ENCODE measurements around the gene CXADR.
A peak's percentile ranks its signal among the peaks of the same experiment; 100 is the strongest.

CXADR gene

GRCh38 chr21:17585875-17586450 lies 73.1 kb downstream of the CXADR start:
- H3K36me3 ChIP-seq (ENCODE audit: insufficient read depth, low read length), result no peaks in the 10 kb centered on the region

GRCh38 chr21:17590430-17590829 lies 77.6 kb downstream of the CXADR start:
- Histone ChIP-seq H2AFZ (ENCODE audit: low read length) (no peak overlapping the region), H3K36me3 (ENCODE audit: insufficient read depth, low read length) (peaks cover 38% of the 10 kb centered on the region), H3K9me2 (replicated peaks; ENCODE audit: low read depth, low read length) (no peaks in the 10 kb centered on the region), H3K27me3 (ENCODE audit: insufficient read depth, low read length, poor library complexity, severe bottlenecking) (no peaks in the 10 kb centered on the region), H3K9ac (ENCODE audit: low read depth, low read length, poor library complexity, severe bottlenecking) (no peak overlapping the region), H3K4me2 (ENCODE audit: low read depth, low read length, poor library complexity, severe bottlenecking) (no peak overlapping the region), H3K79me2 (ENCODE audit: insufficient read depth, low read length) (no peaks in the 10 kb centered on the region), H3F3A (ENCODE audit: low read depth) (no peaks in the 10 kb centered on the region), H3K4me3 (ENCODE audit: low read length, poor library complexity, severe bottlenecking) (no peak overlapping the region), H3K4me1 (ENCODE audit: insufficient read depth, low read length, poor library complexity, severe bottlenecking) (no peaks in the 10 kb centered on the region), H3K9me3 (ENCODE audit: insufficient read depth, low read depth, low read length) (no peaks in the 10 kb centered on the region), H4K20me1 (ENCODE audit: insufficient read depth, low read length, poor library complexity, severe bottlenecking) (peaks cover 9% of the 10 kb centered on the region)
- no peak for TF ChIP-seq EZH2phosphoT487 (IDR thresholded peaks at IDR 0.05; ENCODE audit: borderline replicate concordance)
- TF ChIP-seq CTCF (conservative IDR thresholded peaks at IDR 0.05; ENCODE audit: low read length), result no peak

More at GRCh38 chr21:17585875-17586450, 73.1 kb downstream of the CXADR start:
- Histone ChIP-seq H3F3A (ENCODE audit: low read depth) (no peaks in the 10 kb centered on the region), H3K9me2 (replicated peaks; ENCODE audit: low read depth, low read length) (no peaks in the 10 kb centered on the region), H3K27me3 (ENCODE audit: insufficient read depth, low read length, poor library complexity, severe bottlenecking) (no peaks in the 10 kb centered on the region), H2AFZ (ENCODE audit: low read length) (no peak overlapping the region), H3K4me1 (ENCODE audit: insufficient read depth, low read length, poor library complexity, severe bottlenecking) (no peaks in the 10 kb centered on the region), H3K4me3 (ENCODE audit: low read length, poor library complexity, severe bottlenecking) (no peak overlapping the region), H3K4me2 (ENCODE audit: low read depth, low read length, poor library complexity, severe bottlenecking) (no peak overlapping the region), H3K79me2 (ENCODE audit: insufficient read depth, low read length) (no peaks in the 10 kb centered on the region), H3K9ac (ENCODE audit: low read depth, low read length, poor library complexity, severe bottlenecking) (no peak overlapping the region), H4K20me1 (ENCODE audit: insufficient read depth, low read length, poor library complexity, severe bottlenecking) (no peaks in the 10 kb centered on the region), H3K9me3 (ENCODE audit: insufficient read depth, low read depth, low read length) (no peaks in the 10 kb centered on the region)
- TF ChIP-seq CTCF (conservative IDR thresholded peaks at IDR 0.05; ENCODE audit: low read length) (peak; percentile 74), EZH2phosphoT487 (IDR thresholded peaks at IDR 0.05; ENCODE audit: borderline replicate concordance) (no peak)

GRCh38 chr21:17597680-17598079 lies 84.8 kb downstream of the CXADR start:
- H3K9me2 ChIP-seq (replicated peaks; ENCODE audit: low read depth, low read length), result no peaks in the 10 kb centered on the region
- H3K27me3 ChIP-seq (ENCODE audit: insufficient read depth, low read length, poor library complexity, severe bottlenecking), result no peaks in the 10 kb centered on the region
- H3F3A ChIP-seq (ENCODE audit: low read depth), result no peaks in the 10 kb centered on the region
- peaks cover 12% of the 10 kb centered on the region for H3K4me1 ChIP-seq (ENCODE audit: insufficient read depth, low read length, poor library complexity, severe bottlenecking)
- H3K4me3 ChIP-seq (ENCODE audit: low read length, poor library complexity, severe bottlenecking), result no peak overlapping the region
- TF ChIP-seq CTCF (conservative IDR thresholded peaks at IDR 0.05; ENCODE audit: low read length) (no peak), EZH2phosphoT487 (IDR thresholded peaks at IDR 0.05; ENCODE audit: borderline replicate concordance) (no peak)
- peaks cover 42% of the 10 kb centered on the region for H4K20me1 ChIP-seq (ENCODE audit: insufficient read depth, low read length, poor library complexity, severe bottlenecking)
- peaks cover 44% of the 10 kb centered on the region for H3K79me2 ChIP-seq (ENCODE audit: insufficient read depth, low read length)
- no peak overlapping the region for H3K4me2 ChIP-seq (ENCODE audit: low read depth, low read length, poor library complexity, severe bottlenecking)
- H2AFZ ChIP-seq (ENCODE audit: low read length), result no peak overlapping the region
- H3K36me3 ChIP-seq (ENCODE audit: insufficient read depth, low read length), result peaks cover 92% of the 10 kb centered on the region
- H3K9me3 ChIP-seq (ENCODE audit: insufficient read depth, low read depth, low read length), result no peaks in the 10 kb centered on the region
- no peak overlapping the region for H3K9ac ChIP-seq (ENCODE audit: low read depth, low read length, poor library complexity, severe bottlenecking)
